ENCODE data around the gene CUL7. TPM values are rescaled to one million over a fixed set of nuclear protein-coding genes. Genes with fewer than 3 reads are reported as not detected.

The CUL7 gene
- total and polyA plus RNA-seq, 10 of the 15 experiments (the other 5 are each of a cell fraction or from before 2014, with no cell fraction given) = 0.66 to 18.4 (median 10.9) TPM

DNA sequence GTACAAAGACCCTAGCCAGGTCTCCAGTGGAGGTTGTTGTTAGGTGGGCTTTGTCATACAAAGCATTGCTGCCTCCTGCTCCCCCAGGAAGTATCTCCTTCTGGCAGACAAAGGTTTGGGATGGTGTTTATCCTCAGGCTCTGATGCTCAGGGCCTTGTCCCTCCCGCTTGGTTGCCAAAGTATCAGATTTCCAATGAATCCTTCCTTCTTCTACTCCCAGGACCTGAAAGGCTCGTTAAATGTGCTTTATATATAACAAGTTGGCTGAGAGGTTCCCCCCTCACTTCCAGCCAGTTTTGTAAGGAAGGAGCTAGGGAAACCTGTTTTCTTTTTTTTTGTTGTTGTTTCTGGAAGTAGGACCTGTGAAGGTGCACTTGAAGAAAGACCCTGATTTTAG, 36.9 kb upstream of the CUL7 start:
- H3K4me2 ChIP-seq (ENCODE audit: control insufficient read depth, insufficient read depth) = no peak overlapping the region
- CTCF ChIA-PET = interaction anchor here (1.5 kb wide), 1 partner anchor 53 kb away, joined by 4 read pairs; no protein-coding TSS in a partner anchor
- no peak for FAIRE-seq

More for the DNA sequence above, 36.9 kb upstream of the CUL7 start:
- WGBS (ENCODE audit: insufficient coverage, insufficient replicate concordance, low lambda C conversion rate, missing lambda C conversion rate) = 66% methylated on average over 2 of the region's 2 CpGs
- no peak overlapping the region for H3K9ac ChIP-seq (ENCODE audit: control insufficient read depth, insufficient read depth, low read length)
- TF ChIP-seq BCL11A (IDR thresholded peaks at IDR 0.05; ENCODE audit: low read depth, low read length) (no peak), STAT1 (conservative IDR thresholded peaks at IDR 0.05) (no peak), BHLHE40 (IDR thresholded peaks at IDR 0.05; ENCODE audit: borderline replicate concordance in 1 of 2, low read depth in 2 of 2, low read length in 1 of 2) (no peak), SUPT20H (IDR thresholded peaks at IDR 0.05; ENCODE audit: borderline replicate concordance, control insufficient read depth, low read depth, low read length) (no peak), IKZF2 (IDR thresholded peaks at IDR 0.05) (no peak), MYB (IDR thresholded peaks at IDR 0.05; ENCODE audit: borderline replicate concordance, low read depth, low read length) (no peak), TCF7 (IDR thresholded peaks at IDR 0.05; ENCODE audit: borderline replicate concordance) (no peak), SUZ12 (IDR thresholded peaks at IDR 0.05; ENCODE audit: unreplicated experiment) (no peak), ZNF24 (IDR thresholded peaks at IDR 0.05) (no peak), HDAC6 (IDR thresholded peaks at IDR 0.05; ENCODE audit: unreplicated experiment) (no peak), SMARCA5 (IDR thresholded peaks at IDR 0.05) (no peak), MEF2B (IDR thresholded peaks at IDR 0.05; ENCODE audit: partially characterized antibody, poor library complexity, severe bottlenecking) (no peak)
- TF ChIP-seq, protein P1, sequence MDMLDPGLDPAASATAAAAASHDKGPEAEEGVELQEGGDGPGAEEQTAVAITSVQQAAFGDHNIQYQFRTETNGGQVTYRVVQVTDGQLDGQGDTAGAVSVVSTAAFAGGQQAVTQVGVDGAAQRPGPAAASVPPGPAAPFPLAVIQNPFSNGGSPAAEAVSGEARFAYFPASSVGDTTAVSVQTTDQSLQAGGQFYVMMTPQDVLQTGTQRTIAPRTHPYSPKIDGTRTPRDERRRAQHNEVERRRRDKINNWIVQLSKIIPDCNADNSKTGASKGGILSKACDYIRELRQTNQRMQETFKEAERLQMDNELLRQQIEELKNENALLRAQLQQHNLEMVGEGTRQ (IDR thresholded peaks at IDR 0.05; ENCODE audit: borderline replicate concordance, low read depth, low read length) = no peak
- H2AFZ ChIP-seq (ENCODE audit: control insufficient read depth, low read depth, low read length) = no peak overlapping the region
- ChIA-PET RAD21 (ENCODE audit: unreplicated experiment) (no interaction called here), SMC1A (ENCODE audit: uncharacterized antibody, unreplicated experiment) (interaction anchor here (0.6 kb wide), 1 partner anchor 164 kb away, joined by 3 read pairs; no protein-coding TSS in a partner anchor), POLR2A (interaction anchor here (0.6 to 0.7 kb wide), 2 partner anchors 11 to 382 kb away, joined by 4 to 5 read pairs; no protein-coding TSS in a partner anchor)
- H3K4me3 ChIP-seq = no peak overlapping the region
- in situ Hi-C loops (cut with MboI) = no loop called here
- no peaks in the 10 kb centered on the region for H3K79me2 ChIP-seq (ENCODE audit: control insufficient read depth, insufficient read depth, low read length)
- BruUV-seq (replicated peaks) = no TSS peak
- intact Hi-C loops (cut with micrococcal nuclease; ENCODE audit: unreplicated experiment) = no loop called here
- ATAC-seq (no peak), DNase-seq (ENCODE audit: low read depth, low spot score) (no peak)
- no peak overlapping the region for H3K27ac ChIP-seq (ENCODE audit: control insufficient read depth, insufficient read depth)
- H3K4me1 ChIP-seq (ENCODE audit: control insufficient read depth, insufficient read depth, low read length) = peaks cover 14% of the 10 kb centered on the region
- H3K27me3 ChIP-seq (replicated peaks in 1 of 2; ENCODE audit: control insufficient read depth in 2 of 2, insufficient read depth in 2 of 2, low read length in 1 of 2) = no peaks in the 10 kb centered on the region
- no peaks in the 10 kb centered on the region for H3K36me3 ChIP-seq (ENCODE audit: control insufficient read depth in 2 of 2, insufficient read depth in 2 of 2, low read length in 1 of 2)
- no peaks in the 10 kb centered on the region for H4K20me1 ChIP-seq (ENCODE audit: control insufficient read depth, insufficient read depth)
- no peaks in the 10 kb centered on the region for H3K9me3 ChIP-seq (replicated peaks; ENCODE audit: control insufficient read depth, insufficient read depth, low read length)

All from GM12878 (cell line).